DMS153 treated with DMSO at 0.1 percent for 48 hours (cell line): ENCODE measurements around the gene KRTAP9-4.
"Not testable (repeated sequence)": the region's sequence is repeated elsewhere in the genome, so short reads cannot be mapped to it uniquely, and the experiment has no call there.

ENCODE experiments used
- DNase-seq: peaks from one replicate; lab custom pipeline; 2025; ENCODE audit not compliant: unreplicated experiment; lab: John Stamatoyannopoulos, UW

The KRTAP9-4 gene

GRCh38 chr17:41249637-41250240 lies at the start of gene KRTAP9-4:
KRTAP9-4 (plus strand) TSS chr17:41249687; CDS start chr17:41249721, 34 bp downstream.
- DNase-seq = not testable (repeated sequence)

- DNase-seq = peak; percentile 91
Measured at GRCh38 chr17:41211845-41212466, 37.5 kb upstream of the KRTAP9-4 start.

GRCh38 chr17:41212524-41213169 lies 36.8 kb upstream of the KRTAP9-4 start:
- DNase-seq = peak; percentile 38

- no peak for DNase-seq
Measured at GRCh38 chr17:41215681-41216080, 33.8 kb upstream of the KRTAP9-4 start.

- DNase-seq = no peak
Measured at GRCh38 chr17:41223821-41224220, 25.7 kb upstream of the KRTAP9-4 start.

GRCh38 chr17:41226051-41226450 lies 23.4 kb upstream of the KRTAP9-4 start:
- DNase-seq = no peak

- DNase-seq = not testable (repeated sequence)
Measured at GRCh38 chr17:41226598-41227095, 22.8 kb upstream of the KRTAP9-4 start, which contains the start of gene KRTAP9-2. KRTAP9-2 (plus strand) TSS chr17:41226648; CDS start chr17:41226655, 7 bp downstream.

GRCh38 chr17:41230094-41230493 lies 19.4 kb upstream of the KRTAP9-4 start:
- DNase-seq = no peak

GRCh38 chr17:41231731-41232130 lies 17.8 kb upstream of the KRTAP9-4 start:
- DNase-seq = no peak

- not testable (repeated sequence) for DNase-seq
Measured at GRCh38 chr17:41232399-41233105, 16.9 kb upstream of the KRTAP9-4 start, which contains the start of gene KRTAP9-3. KRTAP9-3 (plus strand) TSS chr17:41232449; CDS start chr17:41232502, 53 bp downstream.

GRCh38 chr17:41237116-41237515 lies 12.4 kb upstream of the KRTAP9-4 start:
- DNase-seq = not testable (repeated sequence)

- DNase-seq = not testable (repeated sequence)
Measured at GRCh38 chr17:41237949-41238437, 11.5 kb upstream of the KRTAP9-4 start, which contains the start of gene KRTAP9-8. KRTAP9-8 (plus strand) TSS chr17:41237999; CDS start chr17:41238052, 53 bp downstream.

GRCh38 chr17:41246995-41247787 lies 2.3 kb upstream of the KRTAP9-4 start:
- not testable (repeated sequence) for DNase-seq

GRCh38 chr17:41251261-41251660 lies 1.8 kb downstream of the KRTAP9-4 start:
- DNase-seq = no peak

GRCh38 chr17:41254861-41255260 lies 5.4 kb downstream of the KRTAP9-4 start:
- DNase-seq = no peak

- DNase-seq = not testable (repeated sequence)
Measured at GRCh38 chr17:41255381-41256290, 6.1 kb downstream of the KRTAP9-4 start, which contains the start of gene KRTAP9-9. KRTAP9-9 (plus strand) TSS chr17:41255384.

GRCh38 chr17:41256291-41256685 lies 6.8 kb downstream of the KRTAP9-4 start:
- DNase-seq = no peak

GRCh38 chr17:41258406-41258805 lies 8.9 kb downstream of the KRTAP9-4 start:
- DNase-seq = no peak

GRCh38 chr17:41263212-41263611 lies 13.7 kb downstream of the KRTAP9-4 start:
- DNase-seq = no peak
